Natural killer cell treated with Interleukin-12 subunit alpha and Interleukin-12 subunit beta and Interleukin-15 and Interleukin-18, amount 100 ng/mL, for 72 hours (primary cell): ENCODE results near the gene CFLAR. TPM values are rescaled to one million over a fixed set of nuclear protein-coding genes. Genes with fewer than 3 reads are reported as not detected.
A peak's percentile ranks its signal among the peaks of the same experiment; 100 is the strongest.

Experiments used
- ATAC-seq, 2 donors: fragments of 150-1000 bp; cut with Tn5 transposase in 1 of 2; sonication (Bioruptor Pico), chemical (Tn5 transposase) in 1 of 2; 2 replicates each; pipeline ENCODE4 v1.10.0; 2021
- DNase-seq: peaks from one replicate; pipeline ENCODE4 v3.0.0; 2022; ENCODE audit warnings: low spot score
- H3K27ac Mint-ChIP-seq, 2 donors: 1 replicate in 1 of 2; 2 replicates in 1 of 2; pipeline ENCODE4 v1.8.0; 2022; ENCODE audit warnings: mixed read lengths in 2 of 2, mild to moderate bottlenecking in 1 of 2, moderate library complexity in 1 of 2
- H3K27me3 Mint-ChIP-seq, 2 donors: 1 replicate in 1 of 2; 2 replicates in 1 of 2; pipeline ENCODE4 v1.8.0; 2022; ENCODE audit warnings: mixed read lengths in 2 of 2
- H3K36me3 Mint-ChIP-seq: one replicate; pipeline ENCODE4 v1.8.0; 2022; ENCODE audit warnings: mixed read lengths
- H3K4me1 Mint-ChIP-seq, 2 donors: 1 replicate in 1 of 2; 2 replicates in 1 of 2; pipeline ENCODE4 v1.8.0; 2022; ENCODE audit warnings: low read depth in 2 of 2, mixed read lengths in 2 of 2, mild to moderate bottlenecking in 1 of 2
- H3K4me3 Mint-ChIP-seq: one replicate; pipeline ENCODE4 v1.8.0; 2022; ENCODE audit warnings: mixed read lengths
- H3K9me3 Mint-ChIP-seq: 2 replicates; pipeline ENCODE4 v1.8.0; 2022; ENCODE audit warnings: mixed read lengths
- total RNA-seq, 2 donors: library from RNA; stranded (reverse); gene quantifications; one replicate each; pipeline ENCODE4 v1.2.3, GENCODE V29; 2022

Gene CFLAR
- total RNA-seq = 100 to 1,000 TPM; 366 to 438 TPM

GRCh38 chr2:201116115-201116958 is at the start of gene CFLAR:
TSS of gene CFLAR (plus strand) at chr2:201116164. CDS start at chr2:201129866, 13,702 bp downstream.
- Mint-ChIP-seq H3K4me1 (peaks cover 33 to 51% of the 10 kb centered on the region in 2 donors), H3K36me3 (peaks cover 28% of the 10 kb centered on the region), H3K27ac (peak within 1 kb of the TSS; percentile 100), H3K9me3 (no peaks in the 10 kb centered on the region), H3K4me3 (peak within 1 kb of the TSS; percentile 94), H3K27me3 (no peaks in the 10 kb centered on the region)
- DNase-seq (peak; percentile 97), ATAC-seq (peak; percentile 77 to 79)

DNA sequence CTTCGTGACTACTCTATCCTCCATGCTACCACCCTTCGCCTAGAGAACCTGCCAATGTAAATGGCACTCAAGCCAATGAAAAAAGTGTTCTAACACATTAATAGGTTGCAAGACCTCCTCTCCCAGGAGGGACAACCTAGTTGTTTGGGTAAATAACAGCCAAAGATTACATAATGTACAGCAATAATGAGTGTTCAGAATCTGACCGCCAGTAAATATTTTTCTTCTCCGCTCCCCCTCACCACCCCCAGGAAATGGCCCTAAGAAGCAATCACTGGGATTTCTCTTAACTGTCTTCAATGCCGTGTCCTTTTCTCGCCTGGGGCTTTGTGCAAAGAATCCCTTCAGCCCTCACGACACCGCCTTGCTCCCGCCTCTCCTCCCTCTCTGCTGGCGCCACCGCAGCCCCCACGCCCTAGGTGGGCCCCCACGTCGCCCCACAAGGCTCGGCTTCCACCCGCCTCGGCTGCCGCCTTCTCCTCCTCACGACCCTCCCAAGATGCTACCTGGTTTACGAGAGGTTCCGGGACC is 45.0 kb upstream of the CFLAR start:
- Mint-ChIP-seq H3K4me1 (peaks cover 38 to 55% of the 10 kb centered on the region in 2 donors), H3K27ac (peak overlapping the region; percentile 87 to 91), H3K27me3 (no peaks in the 10 kb centered on the region), H3K36me3 (peaks cover 8% of the 10 kb centered on the region), H3K9me3 (no peaks in the 10 kb centered on the region), H3K4me3 (peak overlapping the region; percentile 91)
- DNase-seq = peak; percentile 62
- peak; percentile 42 to 57 for ATAC-seq

- H3K4me3 Mint-ChIP-seq = peak within 1 kb of the TSS; percentile 91
- DNase-seq (peak; percentile 94), ATAC-seq (peak; percentile 100)
- no peaks in the 10 kb centered on the region for H3K9me3 Mint-ChIP-seq
- peaks cover 8% of the 10 kb centered on the region for H3K36me3 Mint-ChIP-seq
- H3K4me1 Mint-ChIP-seq = peaks cover 36 to 49% of the 10 kb centered on the region in 2 donors
- H3K27ac Mint-ChIP-seq = peak within 1 kb of the TSS; percentile 87 to 91
- H3K27me3 Mint-ChIP-seq = no peaks in the 10 kb centered on the region
Observed at GRCh38 chr2:201071479-201072200, 44.3 kb upstream of the CFLAR start, which contains the start of the genes HYCC2 and NDUFB3. TSS of gene HYCC2 (minus strand) at chr2:201071671. CDS start at chr2:201024009, 47,662 bp downstream. TSS of gene NDUFB3 (plus strand) at chr2:201072001. CDS start at chr2:201078883, 6,882 bp downstream.

- peaks cover 33 to 44% of the 10 kb centered on the region in 2 donors for H3K4me1 Mint-ChIP-seq
- no peaks in the 10 kb centered on the region for H3K27me3 Mint-ChIP-seq
- ATAC-seq (no peak), DNase-seq (no peak)
- peak overlapping the region; percentile 87 to 91 for H3K27ac Mint-ChIP-seq
- peaks cover 8% of the 10 kb centered on the region for H3K36me3 Mint-ChIP-seq
- H3K9me3 Mint-ChIP-seq = no peaks in the 10 kb centered on the region
- H3K4me3 Mint-ChIP-seq = peak overlapping the region; percentile 91
Observed at GRCh38 chr2:201072201-201072530, 43.8 kb upstream of the CFLAR start.

- Mint-ChIP-seq H3K36me3 (peaks cover 8% of the 10 kb centered on the region), H3K4me1 (peaks cover 33 to 44% of the 10 kb centered on the region in 2 donors), H3K27ac (peak overlapping the region in 1 of 2 donors; percentile 91), H3K27me3 (no peaks in the 10 kb centered on the region), H3K4me3 (peak overlapping the region; percentile 91), H3K9me3 (no peaks in the 10 kb centered on the region)
- no peak for ATAC-seq
- DNase-seq = no peak
Observed at GRCh38 chr2:201073071-201073470, 42.9 kb upstream of the CFLAR start.

DNA sequence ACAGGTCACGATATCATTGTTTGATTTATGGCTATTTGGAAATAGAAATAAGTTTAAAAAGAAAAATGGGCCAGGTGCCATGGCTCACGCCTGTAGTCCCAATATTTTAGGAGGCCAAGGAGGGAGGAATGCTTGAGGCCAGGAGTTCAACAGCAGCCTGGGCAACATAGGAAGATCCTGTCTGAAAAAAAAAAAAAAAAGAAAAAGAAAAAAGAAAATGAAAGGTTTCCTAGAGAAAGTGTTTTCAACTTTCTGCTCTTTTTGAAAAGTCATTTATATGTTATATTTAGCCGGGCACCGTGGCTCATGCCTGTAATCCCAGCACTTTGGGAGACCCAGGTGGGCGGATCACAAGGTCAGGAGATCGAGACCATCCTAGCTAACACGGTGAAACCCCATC is 41.0 kb upstream of the CFLAR start:
- Mint-ChIP-seq H3K36me3 (peaks cover 8% of the 10 kb centered on the region), H3K27me3 (no peaks in the 10 kb centered on the region), H3K27ac (peak overlapping the region in 1 of 2 donors; percentile 59), H3K9me3 (no peaks in the 10 kb centered on the region), H3K4me1 (peaks cover 20 to 29% of the 10 kb centered on the region in 2 donors), H3K4me3 (no peak overlapping the region)
- DNase-seq (no peak), ATAC-seq (no peak)

DNA sequence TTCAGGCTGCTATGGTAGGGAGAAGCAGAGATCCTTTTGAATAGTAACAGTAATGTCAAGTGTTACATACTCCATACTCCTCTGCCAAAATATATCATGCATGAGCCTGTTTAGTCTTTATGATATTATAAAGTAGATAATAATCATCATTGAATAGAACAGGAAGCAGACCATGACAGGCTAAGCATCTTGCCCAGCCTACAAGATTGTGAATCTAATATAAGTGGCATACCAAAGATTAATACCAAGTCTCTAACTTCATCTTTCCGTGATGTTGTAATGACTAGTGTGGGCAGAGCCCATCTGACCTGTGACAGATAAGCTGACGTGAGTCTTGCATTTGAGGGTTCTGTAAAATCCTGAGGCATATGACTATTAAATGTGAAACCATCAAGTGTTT is 31.1 kb upstream of the CFLAR start:
- DNase-seq (no peak), ATAC-seq (peak in 1 of 2 donors; percentile 38)
- Mint-ChIP-seq H3K27me3 (no peaks in the 10 kb centered on the region), H3K4me1 (peaks cover 0 to 7% of the 10 kb centered on the region in 2 donors), H3K9me3 (no peaks in the 10 kb centered on the region), H3K27ac (peak overlapping the region; percentile 42 to 72), H3K36me3 (no peaks in the 10 kb centered on the region), H3K4me3 (no peak overlapping the region)

- no peaks in the 10 kb centered on the region for H3K9me3 Mint-ChIP-seq
- no peaks in the 10 kb centered on the region for H3K27me3 Mint-ChIP-seq
- DNase-seq (no peak), ATAC-seq (no peak)
- peak overlapping the region; percentile 8 to 33 for H3K27ac Mint-ChIP-seq
- no peak overlapping the region for H3K4me3 Mint-ChIP-seq
- no peaks in the 10 kb centered on the region for H3K36me3 Mint-ChIP-seq
- H3K4me1 Mint-ChIP-seq = peaks cover 0 to 4% of the 10 kb centered on the region in 2 donors
Observed at GRCh38 chr2:201090574-201090973, 25.4 kb upstream of the CFLAR start.

- H3K4me1 Mint-ChIP-seq = peaks cover 0 to 4% of the 10 kb centered on the region in 2 donors
- H3K9me3 Mint-ChIP-seq = no peaks in the 10 kb centered on the region
- H3K27ac Mint-ChIP-seq = peak overlapping the region in 1 of 2 donors; percentile 73
- H3K4me3 Mint-ChIP-seq = no peak overlapping the region
- ATAC-seq (no peak), DNase-seq (no peak)
- no peaks in the 10 kb centered on the region for H3K36me3 Mint-ChIP-seq
- H3K27me3 Mint-ChIP-seq = no peaks in the 10 kb centered on the region
Observed at GRCh38 chr2:201093573-201093972, 22.4 kb upstream of the CFLAR start.

- Mint-ChIP-seq H3K4me3 (no peak overlapping the region), H3K4me1 (no peaks in the 10 kb centered on the region), H3K36me3 (no peaks in the 10 kb centered on the region), H3K9me3 (no peaks in the 10 kb centered on the region), H3K27ac (peak overlapping the region in 1 of 2 donors; percentile 75), H3K27me3 (no peaks in the 10 kb centered on the region)
- DNase-seq (no peak), ATAC-seq (no peak)
Observed at GRCh38 chr2:201100497-201100896, 15.5 kb upstream of the CFLAR start.

DNA sequence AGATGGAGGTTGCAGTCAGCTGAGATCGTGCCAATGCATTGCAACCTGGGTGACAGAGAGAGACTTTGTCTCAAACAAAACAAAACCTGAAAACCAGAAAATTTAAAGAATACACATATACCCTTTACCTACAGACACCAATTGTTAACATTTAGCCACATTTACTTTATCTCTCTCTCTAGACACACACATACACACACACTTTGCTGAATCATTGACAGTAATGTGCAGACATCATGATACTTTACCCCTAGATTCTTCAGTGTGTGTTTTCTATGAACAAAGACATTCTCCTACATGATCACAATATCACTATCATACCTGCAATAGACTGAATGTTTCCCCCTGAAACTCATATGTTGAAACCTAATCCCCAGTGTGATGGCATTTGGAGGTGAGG is 10.2 kb upstream of the CFLAR start:
- Mint-ChIP-seq H3K27me3 (no peaks in the 10 kb centered on the region), H3K36me3 (no peaks in the 10 kb centered on the region), H3K4me3 (no peak overlapping the region), H3K27ac (no peak overlapping the region), H3K4me1 (peaks cover 0 to 14% of the 10 kb centered on the region in 2 donors), H3K9me3 (no peaks in the 10 kb centered on the region)
- no peak for DNase-seq
- ATAC-seq = no peak

- Mint-ChIP-seq H3K36me3 (no peaks in the 10 kb centered on the region), H3K4me3 (no peak overlapping the region), H3K27ac (peak overlapping the region in 1 of 2 donors; percentile 1), H3K27me3 (no peaks in the 10 kb centered on the region), H3K4me1 (peaks cover 0 to 14% of the 10 kb centered on the region in 2 donors), H3K9me3 (no peaks in the 10 kb centered on the region)
- ATAC-seq (no peak), DNase-seq (no peak)
Observed at GRCh38 chr2:201107624-201108023, 8.3 kb upstream of the CFLAR start.

GRCh38 chr2:201108341-201108740 is 7.6 kb upstream of the CFLAR start:
- Mint-ChIP-seq H3K27ac (peak overlapping the region in 1 of 2 donors; percentile 15), H3K36me3 (no peaks in the 10 kb centered on the region), H3K4me3 (no peak overlapping the region), H3K27me3 (no peaks in the 10 kb centered on the region), H3K4me1 (peaks cover 1 to 15% of the 10 kb centered on the region in 2 donors), H3K9me3 (no peaks in the 10 kb centered on the region)
- ATAC-seq = no peak
- DNase-seq = no peak
